HG03354 (cell line): ENCODE measurements around the gene GPR176.

Experiments used
- ATAC-seq: cut with Tn5 transposase; IDR thresholded peaks from one replicate; pipeline ENCODE4 v1.9.1; 2021; ENCODE audit warnings: mild to moderate bottlenecking; ENCODE audit not compliant: unreplicated experiment, poor library complexity, severe bottlenecking

Gene GPR176

DNA sequence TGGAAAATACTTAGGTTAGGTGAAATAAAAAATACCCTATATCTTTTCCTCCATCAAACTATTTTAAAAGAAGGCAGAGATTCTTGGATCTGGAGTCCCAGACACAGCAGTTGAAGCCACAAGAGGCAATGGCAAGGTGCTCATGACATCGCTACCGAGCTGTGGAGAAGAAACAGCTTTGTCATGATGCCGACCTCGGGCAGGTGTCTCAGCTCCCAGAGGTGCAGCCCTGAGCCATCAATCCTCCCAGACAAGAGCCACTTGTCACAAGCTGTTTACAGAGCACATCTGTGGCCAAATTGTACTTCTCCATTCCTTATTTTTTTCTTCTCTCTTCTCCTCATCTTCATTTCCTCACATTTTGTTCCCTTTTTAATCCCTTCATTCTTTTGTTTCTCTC is 50.8 kb downstream of the GPR176 start:
- ATAC-seq: no peak

DNA sequence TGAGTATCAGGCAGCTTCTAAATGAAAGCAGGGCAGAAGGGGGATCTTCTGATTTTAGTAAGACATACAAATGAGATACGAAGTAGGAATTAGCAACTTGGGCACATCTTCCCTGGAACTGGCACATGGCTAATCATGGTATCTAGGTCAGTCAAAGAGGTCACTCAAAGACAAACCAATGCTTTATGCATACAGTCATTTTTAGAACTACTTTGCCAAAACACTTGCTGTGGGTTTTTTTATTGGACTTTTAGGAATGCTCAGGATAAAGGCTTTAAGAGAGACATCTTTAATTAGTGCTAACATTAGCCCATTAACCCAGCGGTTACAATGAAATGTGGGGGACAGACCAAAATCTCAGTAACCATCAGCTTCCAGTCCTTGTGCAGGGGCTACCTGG is 51.7 kb downstream of the GPR176 start:
- ATAC-seq: no peak

DNA sequence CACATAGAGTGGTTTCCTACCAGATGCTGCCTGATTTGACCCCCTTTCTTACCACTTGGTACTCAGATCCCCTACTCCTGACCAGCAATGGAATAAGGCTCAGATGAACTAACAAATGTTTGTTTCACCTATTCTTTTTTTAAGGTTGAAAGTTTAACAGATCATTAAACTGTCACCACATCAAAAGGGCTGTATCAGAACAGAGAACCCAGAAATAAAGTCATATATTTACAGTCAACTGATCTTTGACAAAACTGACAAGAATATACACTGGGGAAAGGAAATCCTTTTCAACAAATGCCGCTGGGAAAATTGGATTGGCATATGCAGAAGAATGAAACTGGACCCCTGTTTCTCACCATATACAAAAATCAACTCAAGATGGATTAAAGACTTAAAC is 56.0 kb downstream of the GPR176 start:
- no peak for ATAC-seq

DNA sequence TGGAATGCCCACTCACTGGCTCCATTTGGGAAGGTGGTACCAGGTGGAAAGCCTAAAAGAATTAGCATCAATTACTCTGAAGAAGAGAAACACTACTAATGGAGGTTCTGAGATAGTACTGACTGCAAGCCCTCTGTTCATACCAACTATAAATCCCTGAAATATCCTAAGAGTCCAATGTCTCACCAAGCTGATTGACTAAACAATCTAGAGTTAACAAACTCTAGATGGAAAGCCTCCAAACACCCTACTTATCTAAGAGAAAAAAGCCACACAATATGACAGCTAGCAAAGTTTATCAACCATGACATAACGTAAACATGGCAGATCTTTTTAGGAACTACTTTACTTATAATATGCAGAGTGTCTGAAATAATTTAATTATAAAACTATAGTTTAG is 59.2 kb downstream of the GPR176 start:
- ATAC-seq: no peak

DNA sequence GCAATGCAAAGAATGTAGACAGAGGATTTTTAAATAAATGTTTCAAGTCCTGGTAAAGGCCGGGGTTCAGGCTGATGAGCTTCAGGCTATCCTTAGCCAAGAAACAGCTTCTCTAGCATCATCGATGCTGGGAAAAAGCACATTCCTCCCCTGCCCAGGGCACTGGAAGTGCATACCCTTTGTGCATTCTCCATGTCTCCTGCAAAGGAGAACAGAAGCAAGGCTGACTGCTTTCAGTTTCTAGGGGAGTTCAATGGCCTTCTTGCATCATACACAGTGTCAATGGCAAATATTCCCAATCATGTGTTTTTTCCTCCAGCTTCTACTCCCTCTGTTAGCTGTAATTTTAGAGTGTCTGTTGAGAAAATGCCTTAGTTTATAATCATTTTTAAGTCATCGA is 59.9 kb downstream of the GPR176 start:
- no peak for ATAC-seq

DNA sequence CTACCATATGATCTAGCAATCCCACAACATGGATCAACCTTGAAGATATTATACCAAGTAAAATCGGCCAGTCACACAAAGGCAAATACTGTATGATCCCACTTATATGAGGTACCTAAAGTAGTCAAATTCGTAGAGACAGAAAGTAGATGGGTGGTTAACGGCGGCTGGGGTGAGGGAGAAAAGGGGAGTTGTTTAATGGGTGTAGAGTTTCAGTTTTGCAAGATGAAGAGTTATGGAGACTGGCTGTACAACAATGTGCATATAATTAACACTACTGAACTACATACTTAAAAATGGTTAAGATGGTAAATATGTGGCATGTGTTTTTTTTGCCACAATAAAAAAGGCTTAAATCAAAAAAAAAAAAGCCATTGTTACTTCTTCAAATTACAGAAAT is 60.4 kb downstream of the GPR176 start:
- ATAC-seq: no peak

DNA sequence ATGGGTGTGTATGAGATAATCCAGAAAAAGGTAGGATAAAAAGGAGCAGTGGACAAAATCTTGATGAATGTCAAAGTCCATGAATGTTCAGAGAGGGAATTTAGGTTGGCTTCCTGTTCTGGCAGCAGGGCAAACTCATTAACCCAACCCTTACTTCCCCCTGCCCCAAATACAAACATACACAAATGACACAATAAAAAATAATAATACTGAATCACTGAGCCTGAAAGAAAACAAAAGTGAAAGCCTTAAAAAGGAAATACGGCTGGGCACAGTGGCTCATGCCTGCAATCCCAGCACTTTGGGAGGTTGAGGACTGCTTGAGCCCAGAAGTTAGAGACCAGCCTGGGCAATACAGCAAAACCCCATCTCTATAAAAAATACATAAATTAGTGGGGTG is 62.9 kb downstream of the GPR176 start:
- ATAC-seq: no peak

DNA sequence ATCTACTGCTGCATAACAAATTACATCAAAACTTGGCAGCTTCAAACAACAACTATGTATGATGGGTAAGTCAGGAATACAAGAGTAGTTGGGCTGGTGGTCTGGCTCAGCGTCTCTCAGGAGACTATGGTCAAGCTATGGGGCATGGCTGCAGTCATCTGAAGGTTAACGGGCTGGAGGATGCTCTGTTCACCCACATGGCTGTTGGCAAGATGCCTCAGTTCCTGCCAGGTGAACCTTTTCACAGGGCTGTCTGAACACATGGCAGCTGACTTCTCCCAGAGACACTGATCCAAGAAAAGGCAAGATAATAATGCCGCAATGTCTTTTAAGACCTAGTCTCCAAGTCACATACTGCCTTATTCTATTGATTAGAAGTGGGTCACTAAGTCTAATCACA is 63.7 kb downstream of the GPR176 start:
- ATAC-seq: no peak

DNA sequence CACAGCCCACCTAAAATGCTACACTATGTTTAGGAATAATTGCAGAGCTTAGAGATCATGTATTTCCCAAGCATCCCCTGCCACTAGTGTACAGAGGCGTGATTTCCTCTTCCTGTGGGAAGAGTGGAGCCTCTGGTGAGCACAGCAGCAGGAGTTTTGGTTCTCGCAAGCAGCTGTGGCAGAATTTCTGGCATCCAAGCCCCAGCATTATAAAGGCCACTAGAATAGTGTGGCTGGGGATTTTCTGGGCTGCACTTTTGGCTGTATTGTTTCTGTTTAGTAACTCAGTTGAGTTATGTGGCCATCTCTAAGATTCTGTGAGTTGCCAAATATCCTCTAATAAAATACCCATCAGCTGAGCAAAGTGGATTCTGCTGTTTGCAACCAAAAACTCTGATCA is 64.7 kb downstream of the GPR176 start:
- no peak for ATAC-seq

DNA sequence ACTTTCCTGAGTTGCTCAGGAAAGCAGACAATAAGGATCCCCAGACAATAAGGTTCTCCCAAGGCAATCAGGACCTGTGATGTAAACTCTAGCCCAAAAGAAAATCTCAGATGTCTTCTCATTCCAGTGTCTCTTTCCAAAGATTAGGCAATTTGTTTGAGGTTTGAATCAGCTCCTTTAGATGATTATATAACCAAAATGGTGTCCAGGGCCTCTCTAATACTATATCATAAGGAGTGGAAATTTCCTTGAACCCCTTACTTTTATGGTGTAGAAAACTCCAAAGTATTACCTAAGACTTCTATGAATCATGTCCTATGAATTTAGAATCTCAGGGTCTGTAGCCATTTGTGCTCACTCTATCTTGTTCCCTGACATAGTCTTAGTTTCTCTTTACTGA is 65.9 kb downstream of the GPR176 start:
- no peak for ATAC-seq

DNA sequence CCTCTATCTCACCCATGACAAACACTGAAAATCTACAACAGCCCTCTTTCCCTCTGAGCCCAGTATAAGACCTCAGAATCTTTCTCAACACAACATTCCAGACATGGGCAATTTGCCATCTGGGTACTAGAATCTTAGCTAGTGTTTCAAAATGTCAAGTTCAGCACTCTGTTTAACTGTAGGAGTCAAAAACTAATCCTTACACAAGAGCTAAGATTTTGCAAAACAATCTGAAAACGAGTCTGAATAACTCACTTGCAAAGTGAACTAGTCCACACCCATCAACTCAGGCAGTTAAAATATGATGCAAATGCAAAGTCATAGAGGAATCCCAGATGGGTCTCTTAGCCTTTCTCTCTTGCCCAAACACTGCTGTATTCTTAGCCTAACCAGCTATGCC is 67.8 kb downstream of the GPR176 start:
- ATAC-seq: no peak

DNA sequence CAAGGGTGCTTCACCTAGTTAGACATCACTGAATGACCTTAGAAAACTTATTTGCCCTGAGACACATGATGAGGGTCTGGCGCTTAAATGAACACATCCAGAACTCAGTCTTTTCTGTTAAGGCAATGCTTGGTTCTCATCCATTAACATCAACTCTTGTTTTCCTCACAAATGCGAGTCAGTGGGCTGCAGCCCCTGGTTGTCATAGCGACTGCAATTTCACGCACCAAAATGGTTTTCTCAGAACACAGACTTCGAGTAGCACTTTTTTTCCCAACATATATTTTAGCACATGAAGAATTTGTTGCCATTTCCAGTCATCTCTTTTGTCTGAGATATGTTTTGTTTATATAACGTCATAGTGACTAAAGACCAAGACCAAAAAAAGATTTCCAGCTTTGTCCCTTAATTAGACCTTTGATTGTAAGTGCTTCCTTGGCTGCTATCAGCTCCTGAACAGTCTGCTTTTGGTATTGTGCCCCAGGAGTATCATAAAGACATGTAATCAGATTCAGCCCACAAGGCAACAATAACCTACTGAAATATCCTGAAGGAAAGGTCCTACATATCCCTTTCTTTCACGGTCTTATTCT is 68.5 kb downstream of the GPR176 start:
- ATAC-seq: no peak

DNA sequence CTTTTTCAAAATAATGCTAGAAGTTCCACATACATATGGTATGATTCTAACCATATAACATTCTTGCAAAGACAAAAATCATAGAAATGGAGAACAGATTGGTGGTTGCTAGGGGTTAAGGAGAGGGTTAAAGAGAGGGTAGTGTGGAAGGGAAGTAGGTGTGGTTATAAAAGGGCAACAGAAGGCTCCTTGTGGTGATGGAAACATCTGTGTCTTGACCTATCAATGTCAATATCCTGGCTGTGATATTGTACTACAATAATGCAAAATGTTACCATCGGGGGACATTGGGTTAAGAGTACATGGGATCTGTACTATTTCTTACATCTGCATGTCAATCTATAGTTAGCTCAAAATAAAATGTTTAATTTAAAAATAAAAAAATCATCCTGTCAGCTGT is 69.6 kb downstream of the GPR176 start:
- ATAC-seq: no peak

DNA sequence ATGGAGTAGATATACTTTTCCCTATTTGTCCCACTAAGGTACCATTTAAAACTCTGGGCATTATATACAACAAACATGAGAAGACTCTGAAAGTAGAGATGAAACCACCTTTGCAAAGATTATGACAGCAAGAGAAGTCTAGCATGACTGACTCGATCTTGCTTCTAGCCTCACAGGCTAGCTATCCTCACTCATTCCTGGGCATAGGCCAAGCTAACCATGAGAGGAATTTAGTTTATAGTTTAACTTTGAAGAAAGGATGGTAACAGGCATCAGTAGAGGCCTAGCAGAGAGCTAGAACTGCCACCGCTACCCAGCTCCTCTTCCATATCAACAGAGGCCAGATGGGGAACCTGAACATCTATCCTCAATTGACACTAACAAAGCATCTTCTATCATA is 74.0 kb downstream of the GPR176 start:
- ATAC-seq: no peak

DNA sequence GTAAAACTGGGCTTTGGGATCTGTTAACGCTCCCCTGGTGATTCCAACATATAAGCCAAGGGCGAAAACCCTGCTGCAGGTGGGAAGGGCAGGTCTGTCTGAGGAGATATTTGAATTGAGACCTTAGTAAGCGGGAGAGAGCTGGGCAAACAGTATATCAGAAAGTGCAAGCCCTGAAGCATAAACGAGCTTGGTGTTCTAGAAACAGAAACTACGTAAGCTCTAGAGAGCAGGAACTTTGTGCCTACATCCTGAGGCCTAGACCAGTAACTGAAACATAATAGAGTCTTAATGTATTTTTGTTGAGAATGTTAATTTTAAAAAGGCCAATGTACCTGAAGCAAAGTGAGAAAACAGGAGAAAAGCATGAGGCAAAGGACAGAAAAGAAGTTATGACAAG is 74.5 kb downstream of the GPR176 start:
- ATAC-seq: no peak

DNA sequence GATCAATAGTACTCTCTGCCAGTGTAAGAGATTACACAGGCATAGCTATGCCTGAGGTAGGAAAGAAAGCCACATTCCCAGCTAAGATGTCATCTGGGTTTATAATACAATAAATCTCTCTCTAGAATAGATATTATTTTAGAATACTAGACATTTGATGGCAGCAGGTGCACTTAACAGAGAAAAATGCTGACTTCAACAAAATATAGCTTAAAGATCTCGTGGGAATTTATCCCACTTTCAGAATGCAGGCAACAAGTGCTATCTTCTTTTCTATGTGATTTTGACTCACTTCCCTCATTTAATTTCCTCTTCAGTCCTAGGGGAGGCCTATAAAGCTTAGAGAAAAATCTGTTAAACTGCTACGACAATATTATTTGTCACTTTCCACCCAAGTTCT is 76.5 kb downstream of the GPR176 start:
- no peak for ATAC-seq

DNA sequence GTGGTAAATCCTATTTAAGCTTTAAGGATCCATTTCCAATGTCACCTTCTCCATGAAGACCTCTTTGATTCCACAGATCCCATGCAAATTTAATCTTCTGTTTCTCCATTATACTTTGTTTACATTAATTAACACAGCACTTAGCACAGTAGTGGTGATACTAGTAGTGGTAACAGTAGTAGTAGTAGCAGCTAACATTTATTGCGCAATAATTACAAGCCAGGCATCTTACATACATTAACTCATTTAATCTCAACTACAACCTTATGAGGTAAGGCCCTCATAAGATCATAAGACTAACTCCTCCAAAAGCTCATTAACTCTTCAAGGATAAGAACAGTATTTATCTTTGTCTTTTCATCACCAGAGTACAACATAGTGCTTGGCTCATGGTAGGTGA is 82.6 kb downstream of the GPR176 start:
- ATAC-seq: no peak

DNA sequence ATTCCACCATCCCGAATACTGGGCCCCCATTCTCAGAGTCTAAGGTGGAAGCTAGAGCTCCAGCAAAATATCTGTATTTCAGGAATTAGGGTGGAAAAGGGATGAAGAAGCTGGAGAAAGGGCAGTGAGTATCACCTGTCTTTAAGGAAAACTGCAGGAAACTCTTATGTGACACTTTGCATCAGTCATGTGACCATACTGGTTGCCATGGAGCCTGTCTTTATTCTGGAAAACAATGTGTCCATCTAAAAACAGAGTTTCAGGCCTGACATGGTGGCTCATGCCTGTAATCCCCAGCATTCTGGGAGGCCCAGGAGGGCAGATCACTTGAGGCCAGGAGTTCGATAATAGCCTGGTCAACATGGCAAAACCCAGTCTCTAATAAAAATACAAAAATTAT is 84.5 kb downstream of the GPR176 start:
- ATAC-seq: no peak

DNA sequence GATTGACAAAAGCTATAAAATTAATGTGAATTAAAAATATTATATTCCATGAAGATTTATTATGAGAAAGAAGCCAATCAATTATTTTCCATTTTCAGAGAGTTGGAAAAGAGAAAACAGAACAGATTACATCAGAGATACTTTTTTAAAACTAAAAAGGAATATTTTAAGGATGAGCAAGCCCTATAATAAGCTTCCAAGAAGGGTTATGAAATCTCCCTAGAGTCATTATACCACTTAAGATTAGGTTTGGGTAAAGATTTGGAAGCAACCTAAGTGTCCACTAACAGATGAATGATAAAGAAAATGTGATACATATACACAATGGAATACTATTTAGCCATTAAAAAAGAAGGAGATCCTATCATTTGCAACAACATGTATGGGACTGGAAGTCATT is 85.8 kb downstream of the GPR176 start:
- no peak for ATAC-seq

DNA sequence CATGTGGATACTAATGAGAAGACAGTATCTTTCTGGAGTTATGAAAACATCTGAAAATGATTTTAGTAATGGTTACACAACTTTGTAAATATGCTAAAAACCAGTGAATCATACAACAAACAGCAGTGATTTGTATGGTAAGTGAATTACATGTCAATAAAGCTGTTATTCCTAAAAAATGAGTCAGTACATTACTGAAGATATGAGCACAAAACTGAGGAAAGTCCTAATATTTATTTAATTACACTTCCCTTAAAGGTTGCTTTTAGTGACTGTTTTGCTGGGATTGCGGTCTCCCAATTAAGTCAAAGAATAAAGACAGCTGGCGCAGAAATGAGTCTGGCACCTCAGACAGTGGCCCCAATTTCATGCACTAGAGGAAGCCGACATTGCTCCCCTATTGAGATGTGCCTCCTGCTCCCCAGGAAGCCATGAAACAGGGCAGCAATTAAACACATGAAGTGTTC is 86.5 kb downstream of the GPR176 start:
- no peak for ATAC-seq

DNA sequence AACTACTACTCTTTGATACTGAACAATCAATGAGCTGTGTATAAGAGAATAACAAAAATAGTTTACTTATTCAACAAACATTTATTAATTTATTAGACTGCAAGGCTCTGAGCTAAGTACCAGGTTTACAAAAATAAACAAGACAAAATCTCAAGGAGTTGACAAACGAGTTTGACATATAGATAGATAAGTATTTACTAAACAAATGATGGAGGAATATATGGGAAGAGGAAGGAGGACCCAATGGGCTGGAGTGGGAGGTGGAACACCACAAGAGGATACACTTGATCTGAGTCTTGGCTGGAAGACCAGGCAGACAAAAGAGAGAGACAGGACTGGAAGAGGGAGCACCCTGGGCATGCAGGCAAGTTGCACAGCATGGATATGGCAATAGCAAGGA is 89.9 kb downstream of the GPR176 start:
- no peak for ATAC-seq

DNA sequence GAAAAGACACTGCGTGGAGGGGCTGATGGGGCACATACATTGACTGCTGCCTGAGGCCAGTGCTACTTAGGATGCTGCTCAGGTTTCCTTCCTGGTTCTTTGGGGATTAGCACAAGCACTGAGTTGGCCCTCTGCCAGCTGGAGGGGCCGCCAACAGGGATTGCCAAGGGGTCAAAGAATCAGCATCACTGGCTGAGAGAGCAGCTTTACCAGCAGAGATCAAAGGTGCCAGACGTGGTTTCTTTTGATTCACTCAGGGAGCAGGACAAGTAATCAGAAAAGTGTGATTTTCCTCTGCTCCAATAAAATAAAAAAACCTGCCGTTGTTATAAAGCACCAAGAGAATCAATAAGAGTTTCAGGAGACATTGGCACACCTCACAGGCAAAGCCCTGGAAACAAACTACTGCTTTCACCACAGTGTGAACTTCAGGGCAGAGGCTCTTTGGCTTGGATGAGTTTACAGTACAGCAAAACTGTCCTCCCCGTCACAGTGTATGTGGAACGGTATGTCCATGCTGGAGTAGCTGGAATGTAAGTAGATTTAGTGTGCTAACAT is 91.6 kb downstream of the GPR176 start:
- ATAC-seq: no peak
